T-helper 2 cell treated with Interferon-gamma antibody and Interleukin-4, amounts not matched to agents 5 μg/mL and 100 μg/mL, for 36 hours (primary cell): ENCODE data around the gene GNAT2.

Experiments used
- DNase-seq: peaks from one replicate; pipeline ENCODE4 v3.0.0; 2021; ENCODE audit warnings: low spot score
- H3K27ac Mint-ChIP-seq: one replicate; pipeline ENCODE4 v1.8.0; 2021; ENCODE audit warnings: mild to moderate bottlenecking, mixed read lengths
- H3K27me3 Mint-ChIP-seq: one replicate; pipeline ENCODE4 v1.8.0; 2021; ENCODE audit warnings: low read depth, mixed read lengths
- H3K36me3 Mint-ChIP-seq: one replicate; pipeline ENCODE4 v1.8.0; 2021; ENCODE audit warnings: low read depth, mixed read lengths
- H3K4me1 Mint-ChIP-seq: one replicate; pipeline ENCODE4 v1.8.0; 2021; ENCODE audit warnings: low read depth, mixed read lengths
- H3K4me3 Mint-ChIP-seq: one replicate; pipeline ENCODE4 v1.8.0; 2022; ENCODE audit warnings: mild to moderate bottlenecking, moderate library complexity, mixed read lengths
- H3K9me3 Mint-ChIP-seq: one replicate; pipeline ENCODE4 v1.8.0; 2021; ENCODE audit warnings: mixed read lengths

Gene GNAT2

DNA sequence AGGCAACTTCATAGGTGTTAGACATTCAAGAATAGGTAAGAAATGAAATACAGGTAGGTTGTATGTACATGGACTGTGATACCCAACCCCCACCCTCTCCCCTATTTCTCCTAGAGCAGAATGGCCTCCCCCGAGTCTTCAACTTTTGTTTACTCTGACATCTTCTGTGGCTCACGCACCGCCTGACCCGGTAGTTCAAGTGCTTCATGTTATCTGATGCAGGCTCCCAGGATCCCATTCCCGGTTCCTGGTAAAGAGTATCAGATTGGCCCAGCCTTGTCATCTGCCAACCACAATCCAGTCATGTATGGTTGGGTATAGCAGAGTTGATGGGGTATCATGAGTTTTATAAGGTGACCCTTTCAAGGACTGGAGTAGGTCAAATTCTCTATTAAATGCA, 61.9 kb downstream of the GNAT2 start:
- no peak overlapping the region for H3K4me3 Mint-ChIP-seq
- no peak overlapping the region for H3K27ac Mint-ChIP-seq
- H3K9me3 Mint-ChIP-seq, result no peaks in the 10 kb centered on the region
- H3K27me3 Mint-ChIP-seq, result no peaks in the 10 kb centered on the region
- DNase-seq, result no peak
- peaks cover 37% of the 10 kb centered on the region for H3K4me1 Mint-ChIP-seq
- H3K36me3 Mint-ChIP-seq, result peaks cover 10% of the 10 kb centered on the region

DNA sequence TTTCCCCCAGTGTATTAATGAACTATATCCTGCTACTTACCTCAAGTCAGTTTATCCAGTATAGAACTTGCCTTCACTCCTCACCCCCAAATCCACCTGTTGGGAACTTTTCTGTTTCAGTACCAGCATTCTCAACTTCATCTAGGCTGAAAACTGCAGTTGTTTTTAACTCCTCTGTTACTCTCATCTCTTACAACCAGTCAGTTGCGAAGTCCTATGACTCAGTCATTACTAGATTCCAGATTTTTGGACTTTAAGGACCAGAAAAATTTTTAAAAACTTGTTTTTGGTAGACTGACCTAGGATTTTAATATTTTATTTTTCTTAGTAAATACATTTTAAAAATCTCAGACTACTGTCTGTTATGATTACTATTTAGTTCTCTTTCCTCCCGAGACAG, 62.9 kb downstream of the GNAT2 start:
- H3K27me3 Mint-ChIP-seq, result no peaks in the 10 kb centered on the region
- H3K4me1 Mint-ChIP-seq, result peaks cover 30% of the 10 kb centered on the region
- peaks cover 12% of the 10 kb centered on the region for H3K36me3 Mint-ChIP-seq
- H3K27ac Mint-ChIP-seq, result no peak overlapping the region
- no peak overlapping the region for H3K4me3 Mint-ChIP-seq
- no peaks in the 10 kb centered on the region for H3K9me3 Mint-ChIP-seq
- no peak for DNase-seq
